ENCODE results near the gene LPCAT1.
A peak's percentile ranks its signal among the peaks of the same experiment; 100 is the strongest.

LPCAT1 gene

GRCh38 chr5:1485579-1486118 is 38.1 kb downstream of the LPCAT1 start:
- in situ Hi-C loops (cut with HindIII; ENCODE audit: low pct_unique_long_range_greater_than_20kb, low sequenced_read_pairs), result no loop called here
- DNase-seq (ENCODE audit: low read depth in 1 of 2, low spot score in 1 of 2), result no peak
- no peak for TF ChIP-seq JUND (IDR thresholded peaks at IDR 0.05; ENCODE audit: low read depth)

GRCh38 chr5:1484730-1485578 is 38.8 kb downstream of the LPCAT1 start:
- no peak for DNase-seq (ENCODE audit: low read depth in 1 of 2, low spot score in 1 of 2)
- in situ Hi-C loops (cut with HindIII; ENCODE audit: low pct_unique_long_range_greater_than_20kb, low sequenced_read_pairs), result no loop called here
- no peak for TF ChIP-seq JUND (IDR thresholded peaks at IDR 0.05; ENCODE audit: low read depth)

GRCh38 chr5:1483856-1484729 is 39.7 kb downstream of the LPCAT1 start:
- TF ChIP-seq JUND (IDR thresholded peaks at IDR 0.05; ENCODE audit: low read depth), result no peak
- in situ Hi-C loops (cut with HindIII; ENCODE audit: low pct_unique_long_range_greater_than_20kb, low sequenced_read_pairs), result no loop called here
- no peak for DNase-seq (ENCODE audit: low read depth in 1 of 2, low spot score in 1 of 2)

- in situ Hi-C loops (cut with HindIII; ENCODE audit: low pct_unique_long_range_greater_than_20kb, low sequenced_read_pairs), result no loop called here
- DNase-seq (ENCODE audit: low read depth in 1 of 2, low spot score in 1 of 2), result no peak
- TF ChIP-seq JUND (IDR thresholded peaks at IDR 0.05; ENCODE audit: low read depth), result no peak
Observed at GRCh38 chr5:1483064-1483463, 40.7 kb downstream of the LPCAT1 start.

- no peak for TF ChIP-seq JUND (IDR thresholded peaks at IDR 0.05; ENCODE audit: low read depth)
- no peak for DNase-seq (ENCODE audit: low read depth in 1 of 2, low spot score in 1 of 2)
- in situ Hi-C loops (cut with HindIII; ENCODE audit: low pct_unique_long_range_greater_than_20kb, low sequenced_read_pairs), result no loop called here
Observed at GRCh38 chr5:1481959-1482331, 41.8 kb downstream of the LPCAT1 start.

GRCh38 chr5:1481266-1481958 is 42.3 kb downstream of the LPCAT1 start:
- in situ Hi-C loops (cut with HindIII; ENCODE audit: low pct_unique_long_range_greater_than_20kb, low sequenced_read_pairs), result no loop called here
- no peak for TF ChIP-seq JUND (IDR thresholded peaks at IDR 0.05; ENCODE audit: low read depth)
- no peak for DNase-seq (ENCODE audit: low read depth in 1 of 2, low spot score in 1 of 2)

GRCh38 chr5:1480806-1481205 is 43.0 kb downstream of the LPCAT1 start:
- in situ Hi-C loops (cut with HindIII; ENCODE audit: low pct_unique_long_range_greater_than_20kb, low sequenced_read_pairs), result no loop called here
- no peak for DNase-seq (ENCODE audit: low read depth in 1 of 2, low spot score in 1 of 2)
- no peak for TF ChIP-seq JUND (IDR thresholded peaks at IDR 0.05; ENCODE audit: low read depth)

GRCh38 chr5:1480217-1480616 is 43.5 kb downstream of the LPCAT1 start:
- in situ Hi-C loops (cut with HindIII; ENCODE audit: low pct_unique_long_range_greater_than_20kb, low sequenced_read_pairs), result no loop called here
- no peak for DNase-seq (ENCODE audit: low read depth in 1 of 2, low spot score in 1 of 2)
- TF ChIP-seq JUND (IDR thresholded peaks at IDR 0.05; ENCODE audit: low read depth), result no peak

- DNase-seq (ENCODE audit: low read depth in 1 of 2, low spot score in 1 of 2), result peak; percentile 46 to 79
- in situ Hi-C loops (cut with HindIII; ENCODE audit: low pct_unique_long_range_greater_than_20kb, low sequenced_read_pairs), result no loop called here
Observed at GRCh38 chr5:1479581-1480188, 44.1 kb downstream of the LPCAT1 start.

GRCh38 chr5:1479066-1479465 is 44.7 kb downstream of the LPCAT1 start:
- in situ Hi-C loops (cut with HindIII; ENCODE audit: low pct_unique_long_range_greater_than_20kb, low sequenced_read_pairs), result no loop called here
- DNase-seq (ENCODE audit: low read depth in 1 of 2, low spot score in 1 of 2), result no peak
- no peak for TF ChIP-seq JUND (IDR thresholded peaks at IDR 0.05; ENCODE audit: low read depth)

More at GRCh38 chr5:1479581-1480188, 44.1 kb downstream of the LPCAT1 start:
- no peak for TF ChIP-seq JUND (IDR thresholded peaks at IDR 0.05; ENCODE audit: low read depth)

- in situ Hi-C loops (cut with HindIII; ENCODE audit: low pct_unique_long_range_greater_than_20kb, low sequenced_read_pairs), result no loop called here
- TF ChIP-seq JUND (IDR thresholded peaks at IDR 0.05; ENCODE audit: low read depth), result no peak
- DNase-seq (ENCODE audit: low read depth in 1 of 2, low spot score in 1 of 2), result no peak
Observed at GRCh38 chr5:1478271-1479035, 45.3 kb downstream of the LPCAT1 start.
